GM18507 (cell line): ENCODE data around the gene ACOT11.

Experiments used
- DNase-seq: peaks from one replicate; pipeline ENCODE4 v3.0.0; 2011; ENCODE audit warnings: low read depth; ENCODE audit not compliant: insufficient read length; ENCODE audit errors: extremely low spot score
- FAIRE-seq: peaks from 2 replicates; lab custom pipeline; 2011; peaks lifted over from hg19 to GRCh38; lab: Jason Lieb, UNC

The ACOT11 gene

GRCh38 chr1:54604051-54604450, 56.0 kb downstream of the ACOT11 start:
- FAIRE-seq: no peak
- no peak for DNase-seq

- DNase-seq: no peak
- FAIRE-seq: no peak
Measured at GRCh38 chr1:54604572-54605370, 56.7 kb downstream of the ACOT11 start.

DNA sequence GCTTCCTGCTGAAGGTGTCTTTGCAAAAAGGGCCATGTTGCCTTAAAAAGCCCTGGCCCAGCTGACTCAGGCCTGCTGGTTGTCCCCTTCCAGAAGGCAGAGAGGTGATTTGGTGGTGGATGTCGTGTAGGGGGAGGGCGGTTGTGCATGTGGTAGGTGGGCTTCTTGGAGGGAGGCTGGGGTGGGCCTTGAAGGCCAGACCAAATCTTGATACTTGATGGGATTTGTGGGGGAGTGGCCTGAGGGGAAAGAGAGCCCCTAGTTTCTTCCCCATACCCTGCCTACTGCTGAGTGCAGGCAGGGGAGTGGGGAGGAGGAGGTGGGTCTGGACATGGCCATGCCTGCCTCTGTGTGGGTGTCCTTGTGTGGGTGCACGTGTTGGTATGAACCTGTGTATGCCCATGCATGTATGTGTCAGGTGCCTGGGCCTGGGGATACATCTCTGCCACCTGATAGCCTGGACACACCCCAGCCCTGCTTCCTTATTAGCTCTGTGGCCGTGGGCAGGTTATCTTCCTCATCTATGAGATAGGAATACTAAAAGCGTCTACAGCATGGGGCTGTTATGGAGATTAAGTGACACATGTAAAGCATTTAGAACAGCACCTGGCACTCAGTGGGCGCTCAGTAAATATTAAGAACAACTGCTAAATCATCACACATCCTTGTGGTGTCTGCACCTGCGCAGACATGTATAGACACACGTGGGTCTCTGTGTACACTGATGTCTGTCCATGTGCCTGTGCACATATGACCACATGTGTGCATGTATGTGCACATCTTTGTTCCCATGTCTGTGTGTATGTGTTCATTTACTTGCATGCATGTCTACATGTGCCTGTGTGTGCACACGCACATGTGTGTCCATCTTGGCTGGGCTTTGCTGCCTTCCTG, 58.3 kb downstream of the ACOT11 start:
- DNase-seq (no peak), FAIRE-seq (no peak)

DNA sequence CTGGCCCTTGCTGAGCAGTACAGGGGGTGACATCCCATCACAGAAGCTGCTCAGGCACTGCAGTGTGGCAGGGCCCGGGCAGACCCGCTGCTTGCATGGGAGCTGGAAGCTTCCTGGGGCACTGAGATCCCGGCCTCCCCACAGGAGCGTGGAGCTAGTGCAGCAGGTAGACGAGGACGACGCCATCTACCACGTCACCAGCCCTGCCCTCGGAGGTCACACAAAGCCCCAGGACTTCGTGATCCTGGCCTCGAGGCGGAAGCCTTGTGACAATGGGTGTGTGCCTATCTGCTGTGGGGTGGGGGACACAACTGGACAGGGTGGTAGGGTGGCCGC, 58.9 kb downstream of the ACOT11 start:
- no peak for DNase-seq
- no peak for FAIRE-seq

GRCh38 chr1:54607821-54608565, 60.0 kb downstream of the ACOT11 start:
- FAIRE-seq (no peak), DNase-seq (no peak)

- DNase-seq (no peak), FAIRE-seq (no peak)
Measured at GRCh38 chr1:54608566-54609230, 60.7 kb downstream of the ACOT11 start.

GRCh38 chr1:54609301-54609921, 61.4 kb downstream of the ACOT11 start:
- DNase-seq (no peak), FAIRE-seq (no peak)

- no peak for DNase-seq
- FAIRE-seq: no peak
Measured at GRCh38 chr1:54610048-54610447, 62.0 kb downstream of the ACOT11 start.

DNA sequence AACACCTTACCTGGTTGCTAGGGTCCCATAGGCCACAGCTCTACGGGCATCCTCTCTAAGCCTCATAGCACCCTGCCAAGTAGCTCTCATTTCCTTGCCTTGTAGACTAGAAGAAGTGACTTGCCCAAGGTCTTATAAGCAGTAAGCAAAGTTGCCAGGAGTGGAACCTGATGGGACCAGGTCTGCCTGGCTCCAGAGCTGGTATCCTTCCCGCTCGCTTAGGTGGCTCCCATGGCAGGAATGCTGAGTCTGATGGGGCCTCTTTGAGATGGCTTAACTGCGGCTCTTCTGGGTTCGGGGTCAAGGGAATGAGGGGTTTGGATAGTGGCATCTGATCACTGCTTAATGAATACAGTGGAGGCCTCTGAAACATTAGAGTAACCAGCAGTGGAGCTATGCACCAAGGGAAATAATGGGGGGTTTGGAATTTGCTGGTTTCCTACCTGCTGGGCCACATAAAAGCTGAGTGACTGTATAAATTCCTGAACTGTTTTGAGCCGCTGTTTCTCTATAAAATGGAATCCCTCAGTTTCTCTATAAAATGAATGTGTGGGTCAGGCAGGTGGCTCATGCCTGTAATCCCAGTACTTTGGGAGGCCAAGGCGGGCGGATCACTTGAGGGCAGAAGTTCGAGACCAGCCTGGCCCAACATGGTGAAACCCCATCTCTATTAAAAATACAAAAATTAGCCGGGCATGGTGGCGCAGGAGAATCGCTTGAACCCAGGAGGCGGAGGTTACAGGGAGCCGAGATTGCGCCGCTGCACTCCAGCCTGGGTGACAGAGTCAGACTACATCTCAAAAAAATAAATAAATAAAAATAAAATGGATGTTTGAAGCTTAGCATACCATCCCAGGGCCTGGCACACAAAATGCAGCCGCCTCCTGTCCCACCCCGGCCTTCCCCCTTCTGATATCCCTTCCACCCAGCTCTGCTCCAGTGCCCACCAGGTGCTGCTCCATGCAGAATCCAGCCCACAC, 62.9 kb downstream of the ACOT11 start:
- DNase-seq: no peak
- FAIRE-seq: no peak

GRCh38 chr1:54611621-54612020, 63.6 kb downstream of the ACOT11 start:
- no peak for DNase-seq
- FAIRE-seq: no peak

DNA sequence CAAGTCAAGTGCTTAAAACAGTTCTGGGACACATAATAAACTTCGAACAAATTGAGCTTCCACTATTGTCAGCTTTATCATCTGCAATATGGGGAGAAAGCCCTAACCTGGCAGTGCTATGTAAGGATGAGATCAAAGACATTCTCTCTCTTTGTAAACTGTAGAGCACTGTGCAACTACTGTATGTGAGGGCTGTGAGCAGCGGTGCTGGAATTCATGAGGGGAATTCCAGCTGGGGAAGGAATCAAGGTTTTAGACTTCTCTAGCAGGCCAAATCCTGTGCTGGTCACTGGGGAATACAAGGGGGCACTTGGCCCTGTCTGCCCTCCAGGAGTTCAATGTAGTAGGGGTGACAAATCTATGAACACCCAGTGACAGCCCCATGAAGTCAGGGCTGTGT, 66.0 kb downstream of the ACOT11 start:
- DNase-seq (no peak), FAIRE-seq (no peak)

GRCh38 chr1:54614563-54614962, 66.5 kb downstream of the ACOT11 start:
- DNase-seq: no peak
- no peak for FAIRE-seq

- DNase-seq (no peak), FAIRE-seq (no peak)
Measured at GRCh38 chr1:54615531-54616279, 67.7 kb downstream of the ACOT11 start.

DNA sequence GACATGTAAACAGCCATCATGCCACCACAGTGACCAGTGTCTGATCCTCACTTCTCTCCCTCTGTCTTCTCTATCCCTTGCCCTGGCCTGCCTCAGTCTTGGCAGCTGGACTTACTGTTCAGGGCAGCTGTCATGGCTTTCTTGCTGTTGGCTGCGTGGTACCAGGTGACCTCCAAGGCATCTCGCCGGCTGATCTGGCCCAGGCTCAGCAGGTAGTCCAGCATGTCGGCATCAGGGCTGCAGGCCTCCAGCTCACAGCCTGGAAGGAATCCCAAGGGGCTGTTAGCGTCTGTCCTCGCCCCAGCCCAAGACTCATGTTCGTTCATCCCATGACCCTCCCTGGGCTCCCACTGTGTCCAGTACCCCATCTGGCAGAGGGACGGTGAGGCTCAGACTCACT, 71.7 kb downstream of the ACOT11 start:
- no peak for DNase-seq
- FAIRE-seq: no peak

DNA sequence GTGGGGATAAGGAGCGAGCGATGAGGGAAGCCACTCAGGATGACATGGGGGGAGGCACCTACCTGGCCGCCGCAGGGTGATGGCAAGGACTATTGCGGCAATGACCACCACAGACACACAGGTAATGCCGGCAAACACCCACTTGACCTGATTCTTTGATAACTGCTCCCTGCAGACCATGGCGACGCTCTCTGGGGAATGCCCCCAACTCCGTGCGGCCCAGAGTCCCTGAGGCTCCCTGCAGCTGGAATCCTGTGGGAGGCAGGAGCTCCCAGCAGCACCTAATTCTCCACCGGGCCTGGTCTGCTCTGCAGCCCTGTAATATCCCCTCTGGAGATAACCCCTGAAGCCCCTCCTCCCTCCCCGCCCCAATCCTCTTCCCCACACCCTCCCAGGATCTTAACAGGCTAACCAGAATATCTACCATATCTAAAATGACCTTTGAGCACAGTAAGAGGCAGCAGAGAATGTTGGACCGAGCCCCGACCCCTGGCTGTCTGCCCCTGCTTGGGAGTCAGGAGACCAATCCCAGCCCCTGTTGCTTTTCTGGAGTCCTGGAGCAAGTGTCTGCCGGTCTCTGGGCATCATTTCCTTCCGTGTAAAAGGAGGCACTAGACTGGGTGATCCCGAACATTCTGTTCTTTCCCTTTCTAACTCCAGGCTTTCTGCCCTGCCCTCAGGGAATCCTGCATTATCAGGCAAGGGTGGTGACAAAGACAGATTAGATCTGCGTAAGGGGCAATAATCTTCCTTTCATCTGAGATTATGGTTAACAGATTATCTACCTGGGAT, 75.4 kb downstream of the ACOT11 start, which contains the start of gene FAM151A:
FAM151A (minus strand) TSS at position 310 of the 792 bp plus-strand sequence; CDS start at position 180, 130 bp downstream.
- DNase-seq (no peak), FAIRE-seq (no peak)
